IMR-90 (cell line): Measurements from ENCODE around the gene MT1G. TPM values are rescaled to one million over a fixed set of nuclear protein-coding genes. Genes with fewer than 3 reads are reported as not detected.

Experiments
- ATAC-seq: fragments of 200-7000 bp; cut with Tn5 transposase; 2 replicates; pipeline ENCODE4 v1.9.1; 2020; ENCODE audit warnings: low read depth, mild to moderate bottlenecking, moderate library complexity
- BruUV-seq: library from RNA; stranded (reverse); fragments of 400-500 nt; replicated peaks from 2 replicates; lab custom pipeline; 2021; lab: Mats Ljungman, UMichigan
- CTCF ChIA-PET: fragments of 300-600 bp; formaldehyde crosslinking; extraction: SDS; loops from one replicate; lab custom pipeline; 2021; ENCODE audit warnings: antibody characterized with exemption; lab: Yijun Ruan, JAX
- POLR2A ChIA-PET: fragments of 300-600 bp; sonication (Branson Sonifier 250); formaldehyde crosslinking; loops from one replicate; lab custom pipeline; 2022; ENCODE audit warnings: antibody characterized with exemption; ENCODE audit not compliant: unreplicated experiment; lab: Charles Lee
- DNase-seq: peaks from one replicate; pipeline ENCODE4 v3.0.0; 2013
- H2AFZ ChIP-seq: replicated peaks from 2 replicates; pipeline ENCODE3; 2013; ENCODE audit warnings: low read length, mild to moderate bottlenecking; ENCODE audit not compliant: poor library complexity
- H2AK5ac ChIP-seq: 2 replicates; pipeline ENCODE4 v1.6.1; 2013; ENCODE audit warnings: low read depth, low read length, inconsistent platforms
- H2AK9ac ChIP-seq: replicated peaks from 2 replicates; pipeline ENCODE3; 2013; ENCODE audit warnings: mild to moderate bottlenecking, low read depth, low read length, moderate library complexity; ENCODE audit not compliant: poor library complexity
- H2BK120ac ChIP-seq: 2 replicates; pipeline ENCODE4 v1.6.1; 2013; ENCODE audit warnings: low read depth, low read length, inconsistent platforms
- H2BK15ac ChIP-seq: 3 replicates; pipeline ENCODE4 v1.6.1; 2013; ENCODE audit warnings: low read depth, low read length, inconsistent platforms
- H2BK20ac ChIP-seq: 2 replicates; pipeline ENCODE4 v1.6.1; 2013; ENCODE audit warnings: low read depth, mild to moderate bottlenecking, inconsistent platforms, low read length, moderate library complexity
- H2BK5ac ChIP-seq: 2 replicates; pipeline ENCODE4 v1.6.1; 2013; ENCODE audit warnings: mild to moderate bottlenecking, low read depth, low read length, inconsistent platforms; ENCODE audit not compliant: poor library complexity, severe bottlenecking
- H3K14ac ChIP-seq: replicated peaks from 2 replicates; pipeline ENCODE4 v1.6.1; 2013; ENCODE audit warnings: low read depth, low read length, inconsistent platforms
- H3K18ac ChIP-seq: 2 replicates; pipeline ENCODE4 v1.6.1; 2013; ENCODE audit warnings: low read depth, low read length, control low read depth
- H3K23ac ChIP-seq: 2 replicates; pipeline ENCODE4 v1.6.1; 2013; ENCODE audit warnings: low read depth, low read length, inconsistent platforms
- H3K27ac ChIP-seq: 2 replicates; pipeline ENCODE4 v1.5.1; 2013; ENCODE audit warnings: mild to moderate bottlenecking, control low read depth, low read length; ENCODE audit not compliant: insufficient read depth
- H3K27me3 ChIP-seq: 2 replicates; pipeline ENCODE4 v1.6.1; 2013; ENCODE audit warnings: low read length; ENCODE audit not compliant: control insufficient read depth, insufficient read depth
- H3K36me3 ChIP-seq: 2 replicates; pipeline ENCODE4 v1.6.1; 2013; ENCODE audit warnings: low read length, mixed read lengths; ENCODE audit not compliant: control insufficient read depth, insufficient read depth
- H3K4ac ChIP-seq: 2 replicates; pipeline ENCODE4 v1.6.1; 2013; ENCODE audit warnings: low read depth, low read length, inconsistent platforms
- H3K4me1 ChIP-seq: 2 replicates; pipeline ENCODE4 v1.6.1; 2013; ENCODE audit warnings: low read length, mixed read lengths; ENCODE audit not compliant: control insufficient read depth, insufficient read depth
- H3K4me2 ChIP-seq: 2 replicates; pipeline ENCODE4 v1.6.1; 2013; ENCODE audit warnings: low read depth, mild to moderate bottlenecking, control low read depth, low read length, moderate library complexity
- H3K4me3 ChIP-seq: 2 replicates; pipeline ENCODE4 v1.5.1; 2013; ENCODE audit warnings: low read depth, mild to moderate bottlenecking, control low read depth, low read length, moderate library complexity; ENCODE audit not compliant: insufficient read depth
- H3K56ac ChIP-seq: 2 replicates; pipeline ENCODE4 v1.6.1; 2013; ENCODE audit warnings: low read length, inconsistent platforms; ENCODE audit not compliant: insufficient read depth; ENCODE audit errors: extremely low read depth
- H3K79me1 ChIP-seq, 2 experiments: 2 replicates each; pipeline ENCODE4 v1.6.1; 2013; ENCODE audit warnings: low read length in 2 of 2, inconsistent platforms in 1 of 2, low read depth in 1 of 2
- H3K9ac ChIP-seq: 2 replicates; pipeline ENCODE4 v1.6.1; 2013; ENCODE audit warnings: low read depth, low read length, control low read depth
- H3K9me1 ChIP-seq: 2 replicates; pipeline ENCODE4 v1.6.1; 2013; ENCODE audit warnings: low read length, inconsistent platforms; ENCODE audit not compliant: insufficient read depth
- H3K9me3 ChIP-seq: 2 replicates; pipeline ENCODE4 v1.6.1; 2013; ENCODE audit warnings: low read length; ENCODE audit not compliant: control insufficient read depth, insufficient read depth
- H4K20me1 ChIP-seq: 2 replicates; pipeline ENCODE4 v1.6.1; 2013; ENCODE audit warnings: low read length, inconsistent platforms; ENCODE audit not compliant: insufficient read depth
- H4K5ac ChIP-seq: 2 replicates; pipeline ENCODE4 v1.6.1; 2013; ENCODE audit warnings: mild to moderate bottlenecking, low read depth, low read length, control low read depth
- H4K8ac ChIP-seq, 2 experiments: 2 replicates each; pipeline ENCODE4 v1.6.1; 2013; ENCODE audit warnings: low read depth in 2 of 2, low read length in 2 of 2, control low read depth in 1 of 2, inconsistent platforms in 1 of 2
- H4K91ac ChIP-seq: 2 replicates; pipeline ENCODE4 v1.6.1; 2013; ENCODE audit warnings: low read depth, low read length, inconsistent platforms; ENCODE audit not compliant: insufficient read depth
- BHLHE40 ChIP-seq: fragments of 150-350 bp; IDR thresholded peaks from 2 replicates; pipeline ENCODE4 v1.6.1; 2016; ENCODE audit warnings: mild to moderate bottlenecking, low read depth, low read length
- CEBPB ChIP-seq: IDR thresholded peaks from 2 replicates; pipeline ENCODE4 v1.6.1; 2012; ENCODE audit warnings: low read depth, low read length, improper control_type of control experiment
- CHD1 ChIP-seq: IDR thresholded peaks from 2 replicates; pipeline ENCODE4 v1.6.1; 2012; ENCODE audit warnings: low read depth, low read length, improper control_type of control experiment
- CTCF ChIP-seq: conservative IDR thresholded peaks from 2 replicates; pipeline ENCODE4 v1.5.1; 2012; ENCODE audit warnings: mild to moderate bottlenecking, low read depth, low read length, improper control_type of control experiment
- ELK1 ChIP-seq: fragments of 150-350 bp; IDR thresholded peaks from 2 replicates; pipeline ENCODE4 v1.6.1; 2016; ENCODE audit warnings: low read depth, mild to moderate bottlenecking, low read length, moderate library complexity, borderline replicate concordance
- FOS ChIP-seq: fragments of 150-350 bp; IDR thresholded peaks from 2 replicates; pipeline ENCODE4 v1.6.1; 2016; ENCODE audit warnings: low read depth, low read length
- MAFK ChIP-seq: IDR thresholded peaks from 2 replicates; pipeline ENCODE4 v1.6.1; 2012; ENCODE audit warnings: low read depth, low read length, improper control_type of control experiment
- MAZ ChIP-seq: IDR thresholded peaks from 2 replicates; pipeline ENCODE4 v1.6.1; 2012; ENCODE audit warnings: low read depth, mild to moderate bottlenecking, low read length, improper control_type of control experiment, moderate library complexity, borderline replicate concordance
- MXI1 ChIP-seq: IDR thresholded peaks from 2 replicates; pipeline ENCODE4 v1.6.1; 2012; ENCODE audit warnings: low read depth, mild to moderate bottlenecking, low read length, moderate library complexity, borderline replicate concordance
- NFE2L2 ChIP-seq: fragments of 150-350 bp; IDR thresholded peaks from 2 replicates; pipeline ENCODE4 v1.6.1; 2016; ENCODE audit warnings: low read depth, mild to moderate bottlenecking, low read length
- POLR2A ChIP-seq: IDR thresholded peaks from 2 replicates; pipeline ENCODE4 v1.6.1; 2012; ENCODE audit warnings: mild to moderate bottlenecking, low read depth, low read length
- RAD21 ChIP-seq: IDR thresholded peaks from 2 replicates; pipeline ENCODE4 v1.6.1; 2012; ENCODE audit warnings: low read length, improper control_type of control experiment
- RCOR1 ChIP-seq: IDR thresholded peaks from 2 replicates; pipeline ENCODE4 v1.6.1; 2012; ENCODE audit warnings: mild to moderate bottlenecking, low read length, improper control_type of control experiment; ENCODE audit not compliant: insufficient replicate concordance
- RFX5 ChIP-seq: IDR thresholded peaks from 2 replicates; pipeline ENCODE4 v1.8.0; 2012; ENCODE audit warnings: low read depth, mild to moderate bottlenecking, low read length, moderate library complexity
- SMC3 ChIP-seq: fragments of 150-350 bp; IDR thresholded peaks from 2 replicates; pipeline ENCODE4 v1.6.1; 2016; ENCODE audit warnings: low read depth, mild to moderate bottlenecking, antibody characterized with exemption, low read length, moderate library complexity
- USF2 ChIP-seq: fragments of 150-350 bp; IDR thresholded peaks from 2 replicates; pipeline ENCODE4 v1.6.1; 2017; ENCODE audit warnings: mild to moderate bottlenecking, antibody characterized with exemption, low read length, low read depth
- WGBS, 2 experiments: methylation state at CpG; one replicate each; pipeline versions ENCODE4 v1.1.5 to v1.1.7; 2013; ENCODE audit warnings: missing lambda C conversion rate in 2 of 2; ENCODE audit not compliant: insufficient read length in 1 of 2; ENCODE audit errors: extremely low coverage in 2 of 2; 5-methylcytosine and 5-hydroxymethylcytosine counted together
- dilution Hi-C: fragments of 300-500 bp; cut with HindIII; formaldehyde crosslinking; loops from one replicate; pipeline ENCODE4 v1.14.3; 2018; ENCODE audit warnings: low sequenced_read_pairs; ENCODE audit not compliant: unreplicated experiment
- in situ Hi-C: fragments of 300-500 bp; cut with MboI; formaldehyde crosslinking; loops from 3 replicates; pipeline ENCODE4 v1.14.3; 2019; ENCODE audit warnings: low sequenced_read_pairs, inconsistent platforms, mixed read lengths
- intact Hi-C: fragments of 100-400 bp; cut with micrococcal nuclease; formaldehyde crosslinking; loops from 2 replicates; pipeline ENCODE4 v1.10.0; 2022
- polyA plus RNA-seq, 3 experiments: library from polyadenylated mRNA; depleted of rRNA; stranded (reverse); fragments of >200 nt; gene quantifications; 2 replicates each; pipeline ENCODE4 v1.2.3, GENCODE V29; 2012; ENCODE audit warnings: low replicate concordance in 1 of 3
- total RNA-seq: library from RNA; depleted of rRNA; stranded (reverse); fragments of >200 nt; gene quantifications from 2 replicates; pipeline ENCODE4 v1.2.3, GENCODE V29; 2012

MT1G gene
- total and polyA plus RNA-seq, 2 of the 4 experiments (the other 2 are of a cell fraction) = 0.48 TPM; not detected in 1

GRCh38 chr16:56658327-56658875, 9.5 kb downstream of the MT1G start:
- Histone ChIP-seq H3K56ac (no peak overlapping the region), H2AFZ (peak overlapping the region; percentile 73), H2AK9ac (no peak overlapping the region), H3K27me3 (peaks cover 78% of the 10 kb centered on the region), H3K36me3 (no peaks in the 10 kb centered on the region), H4K91ac (no peak overlapping the region), H3K9me3 (no peaks in the 10 kb centered on the region), H3K4ac (no peak overlapping the region), H3K9me1 (peaks cover 3% of the 10 kb centered on the region; the same call in 1 of the 2 replicates), H2BK15ac (no peak overlapping the region), H3K4me2 (peak overlapping the region; percentile 27), H2BK5ac (no peak overlapping the region), H3K4me1 (peaks cover 3% of the 10 kb centered on the region; the same call in 1 of the 2 replicates), H3K14ac (no peak overlapping the region), H3K79me1 (no peaks in the 10 kb centered on the region), H4K20me1 (no peaks in the 10 kb centered on the region), H3K18ac (no peak overlapping the region), H3K27ac (no peak overlapping the region), H3K4me3 (no peak overlapping the region), H2BK120ac (no peak overlapping the region), H4K8ac (no peak overlapping the region), H2BK20ac (no peak overlapping the region), H3K9ac (no peak overlapping the region), H2AK5ac (no peak overlapping the region), H3K23ac (peak overlapping the region; percentile 13; the same call in 1 of the 2 replicates), H4K5ac (no peak overlapping the region)
- 21% methylated on average over 5 of the region's 10 CpGs; no CpG with 5 or more reads in 1 of the 2 experiments for WGBS, 2 experiments
- ATAC-seq = no peak
- TF ChIP-seq POLR2A = no peak
- no peak for TF ChIP-seq RFX5
- TF ChIP-seq RAD21 = no peak
- TF ChIP-seq NFE2L2 = no peak
- TF ChIP-seq CTCF = no peak
- TF ChIP-seq MAZ = no peak
- TF ChIP-seq FOS = no peak
- TF ChIP-seq USF2 = no peak
- no peak for TF ChIP-seq CEBPB
- TF ChIP-seq RCOR1 = no peak
- no peak for TF ChIP-seq BHLHE40
- TF ChIP-seq MXI1 = no peak
- TF ChIP-seq ELK1 = no peak
- no peak for TF ChIP-seq CHD1
- TF ChIP-seq MAFK = no peak
- TF ChIP-seq SMC3 = no peak
- intact Hi-C loops = no loop called here
- dilution Hi-C loops = no loop called here
- no peak for DNase-seq
- in situ Hi-C loops = no loop called here
- ChIA-PET CTCF (no interaction called here), POLR2A (no interaction called here)
- no TSS peak for BruUV-seq
